ENCODE results near the gene FAAP100. TPM values are rescaled to one million over a fixed set of nuclear protein-coding genes. Genes with fewer than 3 reads are reported as not detected.
"Not testable (repeated sequence)": the region's sequence is repeated elsewhere in the genome, so short reads cannot be mapped to it uniquely, and the experiment has no call there.

Gene FAAP100
- total RNA-seq, 1 donor: 31.7 TPM

DNA sequence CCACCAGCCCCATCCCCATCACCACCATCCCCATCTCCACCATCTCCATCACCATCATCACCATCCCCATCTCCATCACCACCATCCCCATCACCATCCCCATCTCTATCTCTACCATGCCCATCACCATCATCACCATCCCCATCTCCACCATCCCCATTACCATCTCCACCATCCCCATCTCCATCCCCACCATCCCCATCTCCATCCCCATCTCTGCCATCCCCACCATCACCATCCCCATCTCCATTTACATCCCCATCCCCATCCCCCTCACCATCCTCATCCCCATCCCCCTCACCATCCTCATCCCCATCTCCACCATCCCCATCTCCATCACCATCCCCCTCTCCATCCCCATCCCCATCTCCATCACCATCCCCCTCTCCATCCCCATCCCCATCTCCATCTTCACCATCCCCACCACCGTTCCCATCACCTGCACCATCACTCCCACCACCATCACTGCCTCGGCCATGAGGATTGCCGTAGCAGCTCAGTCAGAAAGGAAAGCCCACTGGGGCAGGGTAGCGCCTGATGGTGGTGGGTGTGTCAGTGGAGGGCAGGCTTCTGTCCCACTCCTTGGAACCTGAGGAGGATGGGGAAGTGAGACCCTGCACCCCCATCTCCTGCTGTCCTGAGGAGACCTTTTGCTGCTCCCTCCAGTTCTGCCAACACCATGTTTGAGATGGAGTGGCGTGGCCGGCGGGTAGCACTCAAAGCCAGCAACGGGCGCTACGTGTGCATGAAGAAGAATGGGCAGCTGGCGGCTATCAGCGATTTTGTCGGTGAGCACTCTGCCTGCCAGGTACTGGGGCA lies 16.5 kb downstream of the FAAP100 start:
- DNase-seq (ENCODE audit: low read depth): no peak
- no peak overlapping the region for H3K4me3 ChIP-seq (ENCODE audit: low read depth, low read length)
- TF ChIP-seq, protein P1, sequence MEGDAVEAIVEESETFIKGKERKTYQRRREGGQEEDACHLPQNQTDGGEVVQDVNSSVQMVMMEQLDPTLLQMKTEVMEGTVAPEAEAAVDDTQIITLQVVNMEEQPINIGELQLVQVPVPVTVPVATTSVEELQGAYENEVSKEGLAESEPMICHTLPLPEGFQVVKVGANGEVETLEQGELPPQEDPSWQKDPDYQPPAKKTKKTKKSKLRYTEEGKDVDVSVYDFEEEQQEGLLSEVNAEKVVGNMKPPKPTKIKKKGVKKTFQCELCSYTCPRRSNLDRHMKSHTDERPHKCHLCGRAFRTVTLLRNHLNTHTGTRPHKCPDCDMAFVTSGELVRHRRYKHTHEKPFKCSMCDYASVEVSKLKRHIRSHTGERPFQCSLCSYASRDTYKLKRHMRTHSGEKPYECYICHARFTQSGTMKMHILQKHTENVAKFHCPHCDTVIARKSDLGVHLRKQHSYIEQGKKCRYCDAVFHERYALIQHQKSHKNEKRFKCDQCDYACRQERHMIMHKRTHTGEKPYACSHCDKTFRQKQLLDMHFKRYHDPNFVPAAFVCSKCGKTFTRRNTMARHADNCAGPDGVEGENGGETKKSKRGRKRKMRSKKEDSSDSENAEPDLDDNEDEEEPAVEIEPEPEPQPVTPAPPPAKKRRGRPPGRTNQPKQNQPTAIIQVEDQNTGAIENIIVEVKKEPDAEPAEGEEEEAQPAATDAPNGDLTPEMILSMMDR (IDR thresholded peaks at IDR 0.05; ENCODE audit: insufficient read depth, low read length): no peak

- no peak overlapping the region for H3K4me3 ChIP-seq (ENCODE audit: low read depth, low read length)
- no peak for DNase-seq (ENCODE audit: low read depth)
- TF ChIP-seq, protein P1 (IDR thresholded peaks at IDR 0.05; ENCODE audit: insufficient read depth, low read length): no peak
Measured at GRCh38 chr17:81535007-81535328, 17.2 kb downstream of the FAAP100 start.

GRCh38 chr17:81534157-81535006 lies 17.8 kb downstream of the FAAP100 start:
- TF ChIP-seq, protein P1 (IDR thresholded peaks at IDR 0.05; ENCODE audit: insufficient read depth, low read length): no peak
- no peak for DNase-seq (ENCODE audit: low read depth)
- no peak overlapping the region for H3K4me3 ChIP-seq (ENCODE audit: low read depth, low read length)

- TF ChIP-seq, protein P1 (IDR thresholded peaks at IDR 0.05; ENCODE audit: insufficient read depth, low read length): no peak
- no peak for DNase-seq (ENCODE audit: low read depth)
- H3K4me3 ChIP-seq (ENCODE audit: low read depth, low read length): no peak overlapping the region
Measured at GRCh38 chr17:81533339-81534141, 18.6 kb downstream of the FAAP100 start.

- TF ChIP-seq, protein P1 (IDR thresholded peaks at IDR 0.05; ENCODE audit: insufficient read depth, low read length): no peak
- DNase-seq (ENCODE audit: low read depth): no peak
- no peak overlapping the region for H3K4me3 ChIP-seq (ENCODE audit: low read depth, low read length)
Measured at GRCh38 chr17:81532490-81533287, 19.5 kb downstream of the FAAP100 start.

DNA sequence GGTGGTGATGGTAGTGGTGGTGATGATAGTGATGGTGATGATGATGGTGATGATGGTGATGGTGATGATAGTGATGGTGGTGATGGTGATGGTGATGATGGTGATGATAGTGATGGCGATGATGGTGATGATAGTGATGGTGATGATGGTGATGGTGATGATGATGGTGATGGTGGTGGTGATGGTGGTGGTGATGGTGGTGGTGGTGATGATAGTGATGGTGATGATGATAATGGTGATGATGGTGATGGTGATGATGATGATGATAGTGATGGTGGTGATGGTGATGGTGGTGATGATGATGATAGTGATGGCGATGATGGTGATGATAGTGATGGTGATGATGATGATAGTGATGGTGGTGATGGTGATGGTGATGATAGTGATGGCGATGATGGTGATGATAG lies 20.2 kb downstream of the FAAP100 start:
- not testable (repeated sequence) for DNase-seq (ENCODE audit: low read depth); H3K4me3 ChIP-seq (ENCODE audit: low read depth, low read length)

GRCh38 chr17:81531013-81531412 lies 21.1 kb downstream of the FAAP100 start:
- H3K4me3 ChIP-seq (ENCODE audit: low read depth, low read length); DNase-seq (ENCODE audit: low read depth): not testable (repeated sequence)

Measured in fibroblast of the aortic adventitia (primary cell).